IMR-90 (cell line): ENCODE measurements around the gene C1QL2. TPM values are rescaled to one million over a fixed set of nuclear protein-coding genes. Genes with fewer than 3 reads are reported as not detected.

ENCODE experiments used
- ATAC-seq: fragments of 200-7000 bp; cut with Tn5 transposase; 2 replicates; pipeline ENCODE4 v1.9.1; 2020; ENCODE audit warnings: low read depth, mild to moderate bottlenecking, moderate library complexity
- BruUV-seq: library from RNA; stranded (reverse); fragments of 400-500 nt; replicated peaks from 2 replicates; lab custom pipeline; 2021; lab: Mats Ljungman, UMichigan
- CTCF ChIA-PET: fragments of 300-600 bp; formaldehyde crosslinking; extraction: SDS; loops from one replicate; lab custom pipeline; 2021; ENCODE audit warnings: antibody characterized with exemption; lab: Yijun Ruan, JAX
- POLR2A ChIA-PET: fragments of 300-600 bp; sonication (Branson Sonifier 250); formaldehyde crosslinking; loops from one replicate; lab custom pipeline; 2022; ENCODE audit warnings: antibody characterized with exemption; ENCODE audit not compliant: unreplicated experiment; lab: Charles Lee
- DNase-seq: peaks from one replicate; pipeline ENCODE4 v3.0.0; 2013
- H2AFZ ChIP-seq: replicated peaks from 2 replicates; pipeline ENCODE3; 2013; ENCODE audit warnings: low read length, mild to moderate bottlenecking; ENCODE audit not compliant: poor library complexity
- H2AK5ac ChIP-seq: 2 replicates; pipeline ENCODE4 v1.6.1; 2013; ENCODE audit warnings: low read depth, low read length, inconsistent platforms
- H2AK9ac ChIP-seq: replicated peaks from 2 replicates; pipeline ENCODE3; 2013; ENCODE audit warnings: mild to moderate bottlenecking, low read depth, low read length, moderate library complexity; ENCODE audit not compliant: poor library complexity
- H2BK120ac ChIP-seq: 2 replicates; pipeline ENCODE4 v1.6.1; 2013; ENCODE audit warnings: low read depth, low read length, inconsistent platforms
- H2BK15ac ChIP-seq: 3 replicates; pipeline ENCODE4 v1.6.1; 2013; ENCODE audit warnings: low read depth, low read length, inconsistent platforms
- H2BK20ac ChIP-seq: 2 replicates; pipeline ENCODE4 v1.6.1; 2013; ENCODE audit warnings: low read depth, mild to moderate bottlenecking, inconsistent platforms, low read length, moderate library complexity
- H2BK5ac ChIP-seq: 2 replicates; pipeline ENCODE4 v1.6.1; 2013; ENCODE audit warnings: mild to moderate bottlenecking, low read depth, low read length, inconsistent platforms; ENCODE audit not compliant: poor library complexity, severe bottlenecking
- H3K14ac ChIP-seq: replicated peaks from 2 replicates; pipeline ENCODE4 v1.6.1; 2013; ENCODE audit warnings: low read depth, low read length, inconsistent platforms
- H3K18ac ChIP-seq: 2 replicates; pipeline ENCODE4 v1.6.1; 2013; ENCODE audit warnings: low read depth, low read length, control low read depth
- H3K23ac ChIP-seq: 2 replicates; pipeline ENCODE4 v1.6.1; 2013; ENCODE audit warnings: low read depth, low read length, inconsistent platforms
- H3K27ac ChIP-seq: 2 replicates; pipeline ENCODE4 v1.5.1; 2013; ENCODE audit warnings: mild to moderate bottlenecking, control low read depth, low read length; ENCODE audit not compliant: insufficient read depth
- H3K27me3 ChIP-seq: 2 replicates; pipeline ENCODE4 v1.6.1; 2013; ENCODE audit warnings: low read length; ENCODE audit not compliant: control insufficient read depth, insufficient read depth
- H3K36me3 ChIP-seq: 2 replicates; pipeline ENCODE4 v1.6.1; 2013; ENCODE audit warnings: low read length, mixed read lengths; ENCODE audit not compliant: control insufficient read depth, insufficient read depth
- H3K4ac ChIP-seq: 2 replicates; pipeline ENCODE4 v1.6.1; 2013; ENCODE audit warnings: low read depth, low read length, inconsistent platforms
- H3K4me1 ChIP-seq: 2 replicates; pipeline ENCODE4 v1.6.1; 2013; ENCODE audit warnings: low read length, mixed read lengths; ENCODE audit not compliant: control insufficient read depth, insufficient read depth
- H3K4me2 ChIP-seq: 2 replicates; pipeline ENCODE4 v1.6.1; 2013; ENCODE audit warnings: low read depth, mild to moderate bottlenecking, control low read depth, low read length, moderate library complexity
- H3K4me3 ChIP-seq: 2 replicates; pipeline ENCODE4 v1.5.1; 2013; ENCODE audit warnings: low read depth, mild to moderate bottlenecking, control low read depth, low read length, moderate library complexity; ENCODE audit not compliant: insufficient read depth
- H3K56ac ChIP-seq: 2 replicates; pipeline ENCODE4 v1.6.1; 2013; ENCODE audit warnings: low read length, inconsistent platforms; ENCODE audit not compliant: insufficient read depth; ENCODE audit errors: extremely low read depth
- H3K79me1 ChIP-seq, 2 experiments: 2 replicates each; pipeline ENCODE4 v1.6.1; 2013; ENCODE audit warnings: low read length in 2 of 2, inconsistent platforms in 1 of 2, low read depth in 1 of 2
- H3K9ac ChIP-seq: 2 replicates; pipeline ENCODE4 v1.6.1; 2013; ENCODE audit warnings: low read depth, low read length, control low read depth
- H3K9me1 ChIP-seq: 2 replicates; pipeline ENCODE4 v1.6.1; 2013; ENCODE audit warnings: low read length, inconsistent platforms; ENCODE audit not compliant: insufficient read depth
- H3K9me3 ChIP-seq: 2 replicates; pipeline ENCODE4 v1.6.1; 2013; ENCODE audit warnings: low read length; ENCODE audit not compliant: control insufficient read depth, insufficient read depth
- H4K20me1 ChIP-seq: 2 replicates; pipeline ENCODE4 v1.6.1; 2013; ENCODE audit warnings: low read length, inconsistent platforms; ENCODE audit not compliant: insufficient read depth
- H4K5ac ChIP-seq: 2 replicates; pipeline ENCODE4 v1.6.1; 2013; ENCODE audit warnings: mild to moderate bottlenecking, low read depth, low read length, control low read depth
- H4K8ac ChIP-seq, 2 experiments: 2 replicates each; pipeline ENCODE4 v1.6.1; 2013; ENCODE audit warnings: low read depth in 2 of 2, low read length in 2 of 2, control low read depth in 1 of 2, inconsistent platforms in 1 of 2
- H4K91ac ChIP-seq: 2 replicates; pipeline ENCODE4 v1.6.1; 2013; ENCODE audit warnings: low read depth, low read length, inconsistent platforms; ENCODE audit not compliant: insufficient read depth
- BHLHE40 ChIP-seq: fragments of 150-350 bp; IDR thresholded peaks from 2 replicates; pipeline ENCODE4 v1.6.1; 2016; ENCODE audit warnings: mild to moderate bottlenecking, low read depth, low read length
- MAFK ChIP-seq: IDR thresholded peaks from 2 replicates; pipeline ENCODE4 v1.6.1; 2012; ENCODE audit warnings: low read depth, low read length, improper control_type of control experiment
- WGBS, 2 experiments: methylation state at CpG; one replicate each; pipeline versions ENCODE4 v1.1.5 to v1.1.7; 2013; ENCODE audit warnings: missing lambda C conversion rate in 2 of 2; ENCODE audit not compliant: insufficient read length in 1 of 2; ENCODE audit errors: extremely low coverage in 2 of 2; 5-methylcytosine and 5-hydroxymethylcytosine counted together
- dilution Hi-C: fragments of 300-500 bp; cut with HindIII; formaldehyde crosslinking; loops from one replicate; pipeline ENCODE4 v1.14.3; 2018; ENCODE audit warnings: low sequenced_read_pairs; ENCODE audit not compliant: unreplicated experiment
- in situ Hi-C: fragments of 300-500 bp; cut with MboI; formaldehyde crosslinking; loops from 3 replicates; pipeline ENCODE4 v1.14.3; 2019; ENCODE audit warnings: low sequenced_read_pairs, inconsistent platforms, mixed read lengths
- intact Hi-C: fragments of 100-400 bp; cut with micrococcal nuclease; formaldehyde crosslinking; loops from 2 replicates; pipeline ENCODE4 v1.10.0; 2022
- polyA plus RNA-seq, 3 experiments: library from polyadenylated mRNA; depleted of rRNA; stranded (reverse); fragments of >200 nt; gene quantifications; 2 replicates each; pipeline ENCODE4 v1.2.3, GENCODE V29; 2012; ENCODE audit warnings: low replicate concordance in 1 of 3
- total RNA-seq: library from RNA; depleted of rRNA; stranded (reverse); fragments of >200 nt; gene quantifications from 2 replicates; pipeline ENCODE4 v1.2.3, GENCODE V29; 2012

The C1QL2 gene
- total and polyA plus RNA-seq, 2 of the 4 experiments (the other 2 are of a cell fraction), result not detected

- Histone ChIP-seq H3K9me3 (no peaks in the 10 kb centered on the region; the same call in 1 of the 2 replicates), H4K20me1 (no peaks in the 10 kb centered on the region), H2BK120ac (no peak overlapping the region), H4K5ac (no peak overlapping the region), H4K8ac (no peak overlapping the region), H3K79me1 (no peaks in the 10 kb centered on the region), H3K9ac (no peak overlapping the region), H3K23ac (no peak overlapping the region), H3K56ac (no peak overlapping the region), H3K18ac (no peak overlapping the region), H3K9me1 (no peaks in the 10 kb centered on the region), H3K14ac (no peak overlapping the region), H3K4me2 (no peak overlapping the region), H3K27me3 (no peaks in the 10 kb centered on the region; the same call in 1 of the 2 replicates), H3K27ac (no peak overlapping the region), H2BK15ac (no peak overlapping the region), H3K4me3 (no peak overlapping the region), H2AFZ (no peak overlapping the region), H3K36me3 (no peaks in the 10 kb centered on the region), H2AK9ac (no peak overlapping the region), H3K4ac (no peak overlapping the region), H2AK5ac (no peak overlapping the region), H3K4me1 (no peaks in the 10 kb centered on the region), H2BK20ac (no peak overlapping the region), H4K91ac (no peak overlapping the region), H2BK5ac (no peak overlapping the region)
- 68% methylated on average over 3 of the region's 4 CpGs; no CpG with 5 or more reads in 1 of the 2 experiments for WGBS, 2 experiments
- TF ChIP-seq BHLHE40 (no peak), MAFK (no peak)
- ChIA-PET POLR2A (no interaction called here), CTCF (no interaction called here)
- ATAC-seq (no peak), DNase-seq (no peak)
- in situ Hi-C loops, result no loop called here
- BruUV-seq, result no TSS peak
- intact Hi-C loops, result no loop called here
- dilution Hi-C loops, result no loop called here
Measured at GRCh38 chr2:119113489-119113770, 45.1 kb downstream of the C1QL2 start.
